OCI-LY7 (cell line): Measurements from ENCODE around the gene TRAF2.

Source experiments
- EZH2phosphoT487 ChIP-seq: fragments of 200-600 bp; sonication (generic); IDR thresholded peaks from 2 replicates; pipeline ENCODE4 v1.6.1; 2018; ENCODE audit warnings: low read depth, borderline replicate concordance, mild to moderate bottlenecking, mixed run types, antibody characterized with exemption, low read length, moderate library complexity, mixed read lengths
- TF ChIP-seq, protein P1 (sequence below): fragments of 200-600 bp; sonication (generic); conservative IDR thresholded peaks from 2 replicates; pipeline ENCODE4 v1.5.1; 2014; ENCODE audit warnings: mild to moderate bottlenecking, antibody characterized with exemption, low read length, moderate library complexity, mixed read lengths

DNA sequence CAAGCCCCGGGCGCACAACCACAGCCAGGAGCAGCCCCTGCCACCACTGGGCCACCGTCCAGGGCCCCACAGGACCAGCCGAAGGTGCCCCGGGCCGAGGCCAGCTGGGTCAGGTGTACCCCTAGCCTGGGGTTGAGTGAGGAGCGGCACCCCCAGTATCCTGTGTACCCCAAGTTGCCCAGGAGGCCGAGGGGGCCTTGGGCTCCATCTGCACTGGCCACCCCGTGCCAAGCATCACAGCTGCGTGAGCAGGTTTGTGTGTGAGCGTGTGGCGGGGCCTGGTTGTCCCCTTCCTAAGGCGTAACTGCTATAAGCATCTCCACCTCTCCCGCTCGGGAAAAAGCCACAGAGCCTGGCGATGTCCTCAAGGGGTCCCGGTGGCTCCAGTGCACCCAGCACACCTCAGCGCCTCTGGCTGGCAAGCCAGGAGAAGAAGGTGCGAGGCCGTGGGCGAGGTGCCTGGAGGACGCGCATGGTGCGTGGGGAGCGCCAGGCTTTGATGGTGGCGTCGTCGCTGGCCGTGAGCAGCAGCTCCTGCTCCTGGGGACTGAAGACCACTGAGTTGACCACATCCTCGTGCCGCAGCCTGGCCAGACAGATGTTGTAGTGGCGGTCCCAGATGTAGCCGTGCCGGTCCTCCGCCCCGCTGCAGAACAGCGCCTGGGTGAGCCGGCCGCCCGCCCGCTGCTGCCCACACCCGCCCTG lies 54.4 kb downstream of the TRAF2 start:
- TF ChIP-seq, protein P1, sequence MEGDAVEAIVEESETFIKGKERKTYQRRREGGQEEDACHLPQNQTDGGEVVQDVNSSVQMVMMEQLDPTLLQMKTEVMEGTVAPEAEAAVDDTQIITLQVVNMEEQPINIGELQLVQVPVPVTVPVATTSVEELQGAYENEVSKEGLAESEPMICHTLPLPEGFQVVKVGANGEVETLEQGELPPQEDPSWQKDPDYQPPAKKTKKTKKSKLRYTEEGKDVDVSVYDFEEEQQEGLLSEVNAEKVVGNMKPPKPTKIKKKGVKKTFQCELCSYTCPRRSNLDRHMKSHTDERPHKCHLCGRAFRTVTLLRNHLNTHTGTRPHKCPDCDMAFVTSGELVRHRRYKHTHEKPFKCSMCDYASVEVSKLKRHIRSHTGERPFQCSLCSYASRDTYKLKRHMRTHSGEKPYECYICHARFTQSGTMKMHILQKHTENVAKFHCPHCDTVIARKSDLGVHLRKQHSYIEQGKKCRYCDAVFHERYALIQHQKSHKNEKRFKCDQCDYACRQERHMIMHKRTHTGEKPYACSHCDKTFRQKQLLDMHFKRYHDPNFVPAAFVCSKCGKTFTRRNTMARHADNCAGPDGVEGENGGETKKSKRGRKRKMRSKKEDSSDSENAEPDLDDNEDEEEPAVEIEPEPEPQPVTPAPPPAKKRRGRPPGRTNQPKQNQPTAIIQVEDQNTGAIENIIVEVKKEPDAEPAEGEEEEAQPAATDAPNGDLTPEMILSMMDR, result no peak
- no peak for TF ChIP-seq EZH2phosphoT487
